NCI-H1092 treated with DMSO at 0.1 percent for 48 hours (cell line): Measurements from ENCODE around the gene CXorf66.
"Not testable (repeated sequence)": the region's sequence is repeated elsewhere in the genome, so short reads cannot be mapped to it uniquely, and the experiment has no call there.

Experiments
- DNase-seq: peaks from one replicate; lab custom pipeline; 2025; lab: John Stamatoyannopoulos, UW

The CXorf66 gene

DNA sequence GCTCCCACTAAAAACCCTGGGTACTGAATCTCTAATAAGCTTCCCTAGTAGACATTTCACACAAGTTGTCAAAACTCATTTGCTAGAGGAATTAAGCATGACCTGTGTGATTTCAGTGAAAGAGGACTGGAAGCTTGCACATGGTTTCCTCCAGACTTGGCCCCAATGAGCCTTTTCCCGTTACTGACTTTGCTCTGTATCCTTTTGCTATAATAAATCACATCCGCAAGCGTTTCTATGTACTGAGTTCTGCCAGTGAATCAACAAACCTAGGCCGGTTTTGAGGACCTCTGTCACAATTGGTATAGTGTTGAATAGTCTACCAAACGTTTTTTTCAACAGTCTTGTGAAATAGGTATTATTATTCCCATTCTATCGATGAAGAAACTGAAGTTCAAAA, 40.6 kb downstream of the CXorf66 start:
- no peak for DNase-seq

DNA sequence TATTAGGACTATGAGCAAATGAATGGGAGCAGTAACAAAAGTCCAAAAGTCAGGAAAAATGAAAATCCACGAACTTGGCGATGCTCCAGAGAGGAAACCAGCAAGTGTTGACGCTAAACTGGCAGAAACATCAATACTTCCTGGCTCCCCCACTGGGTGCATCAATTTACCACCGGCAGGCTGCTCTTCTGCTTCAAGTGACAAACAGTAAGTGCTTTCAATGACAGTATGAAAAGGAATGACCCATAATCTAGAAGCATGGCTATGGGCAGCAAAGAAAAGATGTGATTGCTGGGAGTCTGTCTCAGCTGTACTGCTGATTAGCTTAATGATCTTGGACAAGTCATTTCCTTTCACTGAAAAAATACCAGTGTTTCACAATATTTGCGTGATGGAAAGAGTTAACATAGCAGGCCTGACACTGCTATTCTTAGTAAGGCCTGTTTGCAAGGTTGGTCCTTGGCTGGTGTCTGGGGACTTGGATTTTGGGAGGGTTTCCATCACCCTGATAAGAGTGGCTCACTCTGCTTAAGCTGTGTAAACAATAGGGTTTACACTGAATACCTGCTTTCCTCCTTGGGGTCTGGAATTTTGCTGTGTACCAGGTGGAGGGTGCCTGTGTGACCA, 41.1 kb downstream of the CXorf66 start:
- no peak for DNase-seq

DNA sequence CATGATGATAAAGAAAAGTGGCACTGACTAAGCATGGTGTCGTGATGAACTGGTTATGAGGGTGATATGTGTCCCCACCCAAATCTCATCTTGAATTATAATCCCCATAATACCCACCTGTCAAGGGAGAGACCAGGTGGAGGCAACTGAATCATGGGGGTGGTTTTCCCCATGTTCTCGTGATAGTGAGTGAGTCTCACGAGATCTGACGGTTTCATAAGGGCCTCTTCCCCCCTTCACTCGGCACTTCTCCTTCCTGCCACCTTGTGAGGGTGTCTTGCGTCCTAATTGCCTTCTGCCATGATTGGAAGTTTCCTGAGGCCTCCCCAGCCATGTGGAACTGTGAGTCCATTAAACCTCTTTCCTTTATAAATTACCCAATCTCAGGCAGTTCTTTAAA, 44.2 kb downstream of the CXorf66 start:
- not testable (repeated sequence) for DNase-seq

DNA sequence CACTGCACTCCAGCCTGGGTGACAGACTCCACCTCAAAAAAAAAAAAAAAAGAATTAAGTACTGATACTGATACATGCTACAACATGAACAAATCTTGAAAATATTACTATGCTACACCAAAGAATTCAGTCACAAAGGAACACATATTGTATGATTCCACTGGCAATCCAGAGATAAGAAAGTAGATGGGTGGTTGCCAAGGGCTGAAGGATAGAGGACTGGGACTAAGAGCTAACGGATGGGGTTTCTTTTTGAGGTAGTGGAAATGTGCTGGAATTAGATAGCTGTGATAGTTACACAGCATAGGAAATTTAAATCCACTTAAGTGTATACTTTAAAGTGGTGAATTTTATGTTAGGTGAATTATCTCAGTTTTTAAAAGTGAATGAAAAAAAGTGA, 45.0 kb downstream of the CXorf66 start:
- DNase-seq: no peak

DNA sequence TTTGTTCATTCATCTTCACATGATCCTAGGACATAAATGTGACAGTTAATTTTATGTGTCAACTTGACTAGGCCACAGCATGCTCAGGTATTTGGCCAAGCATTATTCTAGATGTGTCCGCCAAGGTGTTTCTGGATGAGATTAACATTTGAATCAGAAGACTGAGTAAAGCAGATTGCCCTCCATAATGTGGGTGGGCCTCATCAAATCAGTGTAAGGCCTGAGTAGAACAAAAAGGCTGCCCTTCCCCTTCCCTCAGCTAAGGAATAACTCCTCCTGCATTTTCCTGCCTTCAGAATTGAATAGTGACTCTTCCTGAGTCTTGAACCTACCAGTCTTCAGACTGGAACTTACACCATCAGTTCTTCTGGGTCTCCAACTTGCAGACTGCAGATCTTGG, 50.9 kb downstream of the CXorf66 start:
- DNase-seq: no peak

DNA sequence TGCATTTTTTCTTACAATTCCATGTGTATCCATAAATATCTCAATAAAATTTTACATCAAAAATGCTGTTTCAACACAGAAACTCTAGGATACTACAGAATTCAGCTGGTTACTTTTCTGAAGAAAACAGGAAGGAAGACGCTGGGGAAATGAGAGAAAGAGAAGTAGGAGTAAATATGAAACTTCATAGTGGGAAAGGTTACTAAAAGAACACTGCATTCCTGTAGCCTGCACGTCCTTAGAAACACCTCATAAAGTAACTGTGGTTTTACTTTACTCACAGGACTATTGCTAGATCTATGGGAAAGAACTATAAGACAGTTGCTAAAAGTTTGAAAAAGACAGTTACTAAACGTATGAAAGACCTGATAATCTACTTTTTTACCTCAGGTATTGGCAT, 55.6 kb downstream of the CXorf66 start:
- DNase-seq: no peak

DNA sequence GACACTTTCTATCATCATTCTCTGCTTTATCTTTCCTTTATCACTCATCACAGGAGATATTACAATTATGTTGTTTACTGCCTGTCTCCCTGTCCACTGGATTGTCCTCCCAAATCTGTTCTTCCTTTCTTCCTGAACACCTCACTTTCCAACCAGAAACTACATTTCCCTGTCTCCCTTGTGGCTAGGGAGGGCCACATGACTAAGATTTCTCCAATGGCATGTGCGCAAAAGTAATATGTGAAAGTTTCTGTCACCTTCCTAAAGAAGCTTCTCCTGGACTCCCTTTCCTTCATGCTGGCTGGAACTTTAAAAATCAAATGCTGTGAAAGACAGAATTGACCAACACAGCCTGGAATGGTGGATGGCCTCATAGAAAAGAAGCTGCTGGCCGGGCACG, 58.2 kb downstream of the CXorf66 start:
- no peak for DNase-seq

DNA sequence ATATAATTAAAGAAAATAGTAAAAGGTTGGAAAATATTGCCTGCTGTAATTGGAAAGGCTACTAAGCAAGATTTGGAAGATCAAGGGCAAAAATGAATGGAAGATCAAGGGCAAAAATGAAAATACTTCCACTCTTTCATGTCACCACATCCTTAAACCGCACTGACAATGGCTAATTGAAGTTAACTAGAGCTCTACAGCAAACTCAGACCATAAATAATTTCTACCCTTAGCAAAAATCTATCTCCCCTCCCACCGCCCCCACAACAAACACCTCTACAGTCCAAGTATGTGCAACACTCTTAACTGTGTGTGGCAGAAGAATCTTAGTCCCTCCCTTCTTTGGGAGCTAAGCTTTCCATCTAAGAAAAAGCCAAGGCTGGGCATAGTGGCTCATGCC, 59.6 kb downstream of the CXorf66 start:
- DNase-seq: no peak
